Vagina (tissue), 2 donors: ENCODE results near the gene LECT2.

Source experiments
- CTCF ChIP-seq, 3 experiments: fragments of 450-650 bp in 2 of 3; fragments of 200-600 bp in 1 of 3; sonication (generic) in 1 of 3; IDR thresholded peaks; one replicate each; pipeline ENCODE4 v1.5.1; 2017 to 2019; ENCODE audit warnings: antibody characterized with exemption in 3 of 3, mild to moderate bottlenecking in 2 of 3, moderate library complexity in 2 of 3
- POLR2A ChIP-seq, 2 donors: fragments of 450-650 bp; IDR thresholded peaks; one replicate each; pipeline ENCODE4 v1.6.1; 2017; ENCODE audit warnings: antibody characterized with exemption in 2 of 2, mild to moderate bottlenecking in 2 of 2, moderate library complexity in 2 of 2
- POLR2AphosphoS5 ChIP-seq, 2 donors: sonication (generic); formaldehyde crosslinking; IDR thresholded peaks; one replicate each; pipeline ENCODE4 v1.9.0; 2017; ENCODE audit warnings: antibody characterized with exemption in 2 of 2, mild to moderate bottlenecking in 2 of 2, low read depth in 1 of 2; ENCODE audit not compliant: insufficient read depth in 1 of 2

GRCh38 chr5:135974021-135974600, 19.3 kb upstream of the LECT2 start:
- TF ChIP-seq CTCF (IDR thresholded peaks at IDR 0.05) (no peak), POLR2A (IDR thresholded peaks at IDR 0.05) (no peak), POLR2AphosphoS5 (IDR thresholded peaks at IDR 0.05; ENCODE audit: insufficient read depth in 1 of 2, low read depth in 1 of 2) (no peak)
